Vagina (tissue), 2 donors: Measurements from ENCODE around the gene HDGF. TPM values are rescaled to one million over a fixed set of nuclear protein-coding genes. Genes with fewer than 3 reads are reported as not detected.

ENCODE experiments used
- DNase-seq, 2 donors: peaks; one replicate each; pipeline ENCODE4 v3.0.0-alpha.2; 2017; ENCODE audit errors: extremely low spot score in 2 of 2
- H3K27ac ChIP-seq: fragments of 200-600 bp; sonication (generic); one replicate; pipeline ENCODE4 v1.5.1; 2019
- H3K27me3 ChIP-seq: fragments of 200-600 bp; sonication (generic); one replicate; pipeline ENCODE4 v1.5.1; 2019
- H3K36me3 ChIP-seq, 2 donors: fragments of 200-600 bp; sonication (generic); one replicate each; pipeline ENCODE4 v1.5.1; 2017 to 2019
- H3K4me1 ChIP-seq: fragments of 200-600 bp; sonication (generic); one replicate; pipeline ENCODE4 v1.5.1; 2019
- H3K4me3 ChIP-seq, 2 donors: fragments of 200-600 bp; sonication (generic); 1 replicate in 1 of 2; 2 replicates in 1 of 2; pipeline ENCODE4 v1.5.1; 2016 to 2019
- H3K9me3 ChIP-seq: fragments of 200-600 bp; sonication (generic); one replicate; pipeline ENCODE4 v1.5.1; 2019
- CTCF ChIP-seq, 3 experiments: fragments of 450-650 bp in 2 of 3; fragments of 200-600 bp in 1 of 3; sonication (generic) in 1 of 3; IDR thresholded peaks; one replicate each; pipeline ENCODE4 v1.5.1; 2017 to 2019; ENCODE audit warnings: antibody characterized with exemption in 3 of 3, mild to moderate bottlenecking in 2 of 3, moderate library complexity in 2 of 3
- POLR2A ChIP-seq, 2 donors: fragments of 450-650 bp; IDR thresholded peaks; one replicate each; pipeline ENCODE4 v1.6.1; 2017; ENCODE audit warnings: antibody characterized with exemption in 2 of 2, mild to moderate bottlenecking in 2 of 2, moderate library complexity in 2 of 2
- POLR2AphosphoS5 ChIP-seq, 2 donors: sonication (generic); formaldehyde crosslinking; IDR thresholded peaks; one replicate each; pipeline ENCODE4 v1.9.0; 2017; ENCODE audit warnings: antibody characterized with exemption in 2 of 2, mild to moderate bottlenecking in 2 of 2, low read depth in 1 of 2; ENCODE audit not compliant: insufficient read depth in 1 of 2
- intact Hi-C: fragments of 100-400 bp; cut with DNase I; formaldehyde crosslinking; loops from one replicate; pipeline ENCODE4 v1.15.1; 2023
- total RNA-seq: library from RNA; depleted of rRNA; stranded (reverse); fragments of >200 nt; gene quantifications from one replicate; pipeline ENCODE4 v1.2.3, GENCODE V29; 2016

Gene HDGF
- total RNA-seq, 1 donor from 2014 or later = 154 TPM

GRCh38 chr1:156728599-156729462 is 22.6 kb downstream of the HDGF start, which contains the start of gene ISG20L2:
TSS of gene ISG20L2 (minus strand) at chr1:156728766. CDS start at chr1:156727652, 1,114 bp downstream.
- peak within 1 kb of the TSS; percentile 99 for H3K27ac ChIP-seq
- no peaks in the 10 kb centered on the region for H3K27me3 ChIP-seq
- peak within 1 kb of the TSS; percentile 83 to 90 for H3K4me3 ChIP-seq
- H3K9me3 ChIP-seq = no peaks in the 10 kb centered on the region
- H3K4me1 ChIP-seq = peaks cover 59% of the 10 kb centered on the region
- peak in 1 of 3 experiments; percentile 8 for TF ChIP-seq CTCF (IDR thresholded peaks at IDR 0.05)
- peak in 1 of 2 donors; percentile 50 for TF ChIP-seq POLR2A (IDR thresholded peaks at IDR 0.05)
- peak; percentile 71 to 93 for TF ChIP-seq POLR2AphosphoS5 (IDR thresholded peaks at IDR 0.05; ENCODE audit: insufficient read depth in 1 of 2, low read depth in 1 of 2)
- intact Hi-C loops = no loop called here
- H3K36me3 ChIP-seq = peaks cover 0 to 7% of the 10 kb centered on the region in 2 donors
- DNase-seq = peak; percentile 99

DNA sequence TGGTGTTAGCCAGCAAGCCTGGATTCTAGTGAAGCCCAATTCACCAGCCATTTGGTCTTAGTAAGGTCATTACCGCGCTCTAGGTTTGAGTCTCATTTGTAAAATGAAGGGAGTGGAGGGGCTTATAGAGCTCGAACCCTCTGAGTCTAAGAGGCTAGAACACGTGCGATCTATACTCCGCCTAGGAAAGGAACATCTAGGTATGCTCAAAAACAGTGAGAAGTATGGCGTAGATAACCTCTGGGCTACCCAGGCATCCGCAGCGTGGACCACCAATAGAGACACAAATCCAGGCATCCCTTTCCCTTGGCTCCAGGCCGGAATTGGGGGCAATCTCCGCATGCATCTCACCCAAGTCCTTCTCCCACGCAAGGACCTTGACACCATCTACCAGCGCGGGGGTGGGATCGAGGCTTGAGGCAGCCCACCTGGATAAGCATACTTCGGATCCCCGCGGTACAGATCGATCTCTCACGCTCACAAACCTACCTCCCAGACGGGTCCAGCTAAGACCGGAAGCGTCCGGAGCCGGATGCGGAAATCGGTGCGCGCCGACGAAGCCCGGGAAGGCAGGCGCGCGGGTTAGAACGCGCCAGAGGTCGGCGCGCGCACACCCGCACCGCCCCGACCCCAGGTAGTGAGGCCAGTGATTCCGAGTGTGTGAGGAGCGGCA is 23.4 kb downstream of the HDGF start, which contains the start of gene METTL25B:
TSS of gene METTL25B (plus strand) at position 544 of the 673 bp plus-strand sequence. CDS start 636 bp downstream, outside the sequence.
- peaks cover 59% of the 10 kb centered on the region for H3K4me1 ChIP-seq
- intact Hi-C loops = loop anchor here (2.0 kb wide), 1 partner anchor 23 kb away; the partner anchor contains the start of gene CRABP2
- DNase-seq = peak in 1 of 2 donors; percentile 96

GRCh38 chr1:156727492-156727891 is 24.0 kb downstream of the HDGF start:
- intact Hi-C loops = loop anchor here (2.0 kb wide), 1 partner anchor 23 kb away; the partner anchor contains the start of gene CRABP2
- H3K4me3 ChIP-seq = peak overlapping the region; percentile 83 to 90
- TF ChIP-seq POLR2AphosphoS5 (IDR thresholded peaks at IDR 0.05; ENCODE audit: insufficient read depth in 1 of 2, low read depth in 1 of 2) (no peak), CTCF (IDR thresholded peaks at IDR 0.05) (no peak), POLR2A (IDR thresholded peaks at IDR 0.05) (no peak)
- peaks cover 59% of the 10 kb centered on the region for H3K4me1 ChIP-seq
- H3K36me3 ChIP-seq = peaks cover 0 to 20% of the 10 kb centered on the region in 2 donors
- H3K27me3 ChIP-seq = no peaks in the 10 kb centered on the region
- DNase-seq = no peak
- no peaks in the 10 kb centered on the region for H3K9me3 ChIP-seq
- H3K27ac ChIP-seq = peak overlapping the region; percentile 99

More for the DNA sequence above, 23.4 kb downstream of the HDGF start, which contains the start of gene METTL25B:
- no peak for TF ChIP-seq POLR2AphosphoS5 (IDR thresholded peaks at IDR 0.05; ENCODE audit: insufficient read depth in 1 of 2, low read depth in 1 of 2)
- peak in 1 of 2 donors; percentile 2 for TF ChIP-seq POLR2A (IDR thresholded peaks at IDR 0.05)
- H3K4me3 ChIP-seq = peak within 1 kb of the TSS; percentile 83 to 90
- peaks cover 0 to 15% of the 10 kb centered on the region in 2 donors for H3K36me3 ChIP-seq
- H3K27me3 ChIP-seq = no peaks in the 10 kb centered on the region
- H3K27ac ChIP-seq = peak within 1 kb of the TSS; percentile 99
- no peaks in the 10 kb centered on the region for H3K9me3 ChIP-seq

GRCh38 chr1:156726549-156727226 is 24.8 kb downstream of the HDGF start:
- Histone ChIP-seq H3K27ac (peak overlapping the region; percentile 99), H3K36me3 (peaks cover 0 to 22% of the 10 kb centered on the region in 2 donors), H3K4me1 (peaks cover 59% of the 10 kb centered on the region), H3K9me3 (no peaks in the 10 kb centered on the region), H3K4me3 (peak overlapping the region; percentile 11 to 37), H3K27me3 (no peaks in the 10 kb centered on the region)
- DNase-seq = no peak
- peak in 1 of 3 experiments; percentile 18 for TF ChIP-seq CTCF (IDR thresholded peaks at IDR 0.05)
- no peak for TF ChIP-seq POLR2AphosphoS5 (IDR thresholded peaks at IDR 0.05; ENCODE audit: insufficient read depth in 1 of 2, low read depth in 1 of 2)
- intact Hi-C loops = loop anchor here (1.0 to 2.0 kb wide), 2 partner anchors 22 to 37 kb away; partner anchors contain the start of gene CRABP2
